ENCODE measurements around the gene MNS1. TPM values are rescaled to one million over a fixed set of nuclear protein-coding genes. Genes with fewer than 3 reads are reported as not detected.
A peak's percentile ranks its signal among the peaks of the same experiment; 100 is the strongest.
"Not testable (repeated sequence)": the region's sequence is repeated elsewhere in the genome, so short reads cannot be mapped to it uniquely, and the experiment has no call there.

Gene MNS1
- total RNA-seq, 1 donor from 2014 or later: 4.8 TPM

DNA sequence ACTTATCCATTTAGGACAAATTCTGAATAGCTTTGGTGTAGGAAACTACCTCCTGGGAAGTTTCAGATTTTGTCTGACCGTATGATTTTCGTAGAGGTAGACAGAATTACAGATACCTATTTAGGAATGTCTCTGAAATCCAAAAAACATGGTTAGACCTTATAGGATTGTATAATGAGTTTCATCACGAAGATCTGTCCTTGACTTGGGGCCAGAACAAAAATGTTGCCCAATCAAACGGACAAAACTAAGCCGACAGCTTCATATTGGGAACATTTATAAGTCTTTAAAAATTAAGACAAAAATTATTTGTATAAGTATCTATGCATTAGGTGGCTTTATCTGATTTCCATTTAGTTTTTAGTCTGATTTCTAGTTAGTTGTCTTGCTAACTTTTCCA is 32.6 kb downstream of the MNS1 start:
- Mint-ChIP-seq H3K4me3 (ENCODE audit: low read depth) (no peak overlapping the region), H3K27ac (no peak overlapping the region), H3K36me3 (ENCODE audit: insufficient read depth) (peaks cover 28% of the 10 kb centered on the region), H3K4me1 (ENCODE audit: low read depth) (no peaks in the 10 kb centered on the region), H3K9me3 (ENCODE audit: low read depth) (peaks cover 13% of the 10 kb centered on the region), H3K27me3 (no peaks in the 10 kb centered on the region)
- TF ChIP-seq, protein P1, sequence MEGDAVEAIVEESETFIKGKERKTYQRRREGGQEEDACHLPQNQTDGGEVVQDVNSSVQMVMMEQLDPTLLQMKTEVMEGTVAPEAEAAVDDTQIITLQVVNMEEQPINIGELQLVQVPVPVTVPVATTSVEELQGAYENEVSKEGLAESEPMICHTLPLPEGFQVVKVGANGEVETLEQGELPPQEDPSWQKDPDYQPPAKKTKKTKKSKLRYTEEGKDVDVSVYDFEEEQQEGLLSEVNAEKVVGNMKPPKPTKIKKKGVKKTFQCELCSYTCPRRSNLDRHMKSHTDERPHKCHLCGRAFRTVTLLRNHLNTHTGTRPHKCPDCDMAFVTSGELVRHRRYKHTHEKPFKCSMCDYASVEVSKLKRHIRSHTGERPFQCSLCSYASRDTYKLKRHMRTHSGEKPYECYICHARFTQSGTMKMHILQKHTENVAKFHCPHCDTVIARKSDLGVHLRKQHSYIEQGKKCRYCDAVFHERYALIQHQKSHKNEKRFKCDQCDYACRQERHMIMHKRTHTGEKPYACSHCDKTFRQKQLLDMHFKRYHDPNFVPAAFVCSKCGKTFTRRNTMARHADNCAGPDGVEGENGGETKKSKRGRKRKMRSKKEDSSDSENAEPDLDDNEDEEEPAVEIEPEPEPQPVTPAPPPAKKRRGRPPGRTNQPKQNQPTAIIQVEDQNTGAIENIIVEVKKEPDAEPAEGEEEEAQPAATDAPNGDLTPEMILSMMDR (IDR thresholded peaks at IDR 0.05; ENCODE audit: unreplicated experiment): no peak
- no peak for DNase-seq (ENCODE audit: low spot score, unreplicated experiment)

- no peak for DNase-seq (ENCODE audit: low spot score, unreplicated experiment)
- Mint-ChIP-seq H3K27me3 (no peaks in the 10 kb centered on the region), H3K27ac (no peak overlapping the region), H3K9me3 (ENCODE audit: low read depth) (no peaks in the 10 kb centered on the region), H3K4me3 (ENCODE audit: low read depth) (no peak overlapping the region), H3K36me3 (ENCODE audit: insufficient read depth) (peaks cover 14% of the 10 kb centered on the region), H3K4me1 (ENCODE audit: low read depth) (no peaks in the 10 kb centered on the region)
- TF ChIP-seq, protein P1 (IDR thresholded peaks at IDR 0.05; ENCODE audit: unreplicated experiment): peak; percentile 66
These were observed 36.0 kb downstream of the MNS1 start for GRCh38 chr15:56428821-56429458.

DNA sequence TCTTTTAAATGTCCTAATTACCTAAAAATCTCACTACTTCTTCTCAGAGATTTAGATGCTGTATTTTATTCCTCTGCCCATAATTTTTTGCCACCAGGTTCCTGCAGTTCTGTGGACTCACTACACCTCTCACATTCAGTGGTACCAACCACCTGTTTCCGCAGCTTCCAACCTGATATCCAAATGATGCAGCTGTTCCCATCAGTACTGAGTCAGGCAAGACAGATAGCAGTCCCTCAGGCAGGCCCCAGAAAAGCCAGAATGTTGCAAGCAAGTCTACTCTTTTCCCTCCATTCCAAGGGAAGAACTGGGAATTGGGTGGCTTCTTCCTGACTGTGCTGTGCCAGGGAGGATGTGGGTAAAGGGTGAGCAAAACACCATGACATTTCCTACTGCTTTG is 39.0 kb downstream of the MNS1 start:
- Mint-ChIP-seq H3K4me1 (ENCODE audit: low read depth) (no peaks in the 10 kb centered on the region), H3K4me3 (ENCODE audit: low read depth) (no peak overlapping the region), H3K27me3 (no peaks in the 10 kb centered on the region), H3K27ac (no peak overlapping the region), H3K36me3 (ENCODE audit: insufficient read depth) (peaks cover 22% of the 10 kb centered on the region), H3K9me3 (ENCODE audit: low read depth) (no peaks in the 10 kb centered on the region)
- DNase-seq (ENCODE audit: low spot score, unreplicated experiment): no peak
- TF ChIP-seq, protein P1 (IDR thresholded peaks at IDR 0.05; ENCODE audit: unreplicated experiment): no peak

DNA sequence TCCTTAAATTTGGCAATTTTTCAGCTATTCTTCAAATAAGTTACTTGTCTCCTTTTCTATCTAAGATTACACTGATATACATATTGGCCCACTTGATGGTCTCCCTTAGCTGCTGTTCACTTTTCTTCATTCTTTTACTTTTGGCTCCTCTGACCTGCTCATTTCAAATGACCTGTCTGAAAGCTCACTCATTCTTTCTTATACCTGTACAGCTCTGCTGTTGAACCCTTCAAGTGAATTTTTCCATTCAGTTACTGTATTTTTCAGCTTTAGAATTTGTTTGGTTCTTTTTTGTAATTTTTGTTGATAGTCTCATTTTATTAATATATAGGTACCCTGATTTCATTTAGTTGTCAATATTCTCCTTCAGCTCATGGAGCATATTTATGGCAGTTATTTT is 39.7 kb downstream of the MNS1 start:
- Mint-ChIP-seq H3K36me3 (ENCODE audit: insufficient read depth) (peaks cover 26% of the 10 kb centered on the region), H3K4me3 (ENCODE audit: low read depth) (no peak overlapping the region), H3K27ac (no peak overlapping the region), H3K9me3 (ENCODE audit: low read depth) (no peaks in the 10 kb centered on the region), H3K4me1 (ENCODE audit: low read depth) (no peaks in the 10 kb centered on the region), H3K27me3 (no peaks in the 10 kb centered on the region)
- TF ChIP-seq, protein P1 (IDR thresholded peaks at IDR 0.05; ENCODE audit: unreplicated experiment): no peak
- no peak for DNase-seq (ENCODE audit: low spot score, unreplicated experiment)

GRCh38 chr15:56413114-56413733 is 51.7 kb downstream of the MNS1 start:
- not testable (repeated sequence) for DNase-seq (ENCODE audit: low spot score, unreplicated experiment); H3K27me3 Mint-ChIP-seq; H3K4me3 Mint-ChIP-seq (ENCODE audit: low read depth); H3K27ac Mint-ChIP-seq; H3K4me1 Mint-ChIP-seq (ENCODE audit: low read depth)
- H3K36me3 Mint-ChIP-seq (ENCODE audit: insufficient read depth): peaks cover 37% of the 10 kb centered on the region
- H3K9me3 Mint-ChIP-seq (ENCODE audit: low read depth): peaks cover 10% of the 10 kb centered on the region

Data from progenitor cell of endocrine pancreas (in vitro differentiated cells).